Parathyroid adenoma (tissue), 2 donors: ENCODE data around the gene ATP5F1E.

Experiments used
- H2AFZ ChIP-seq: fragments of 300-600 bp; sonication (generic); one replicate; pipeline ENCODE4 v1.7.0; 2017; ENCODE audit warnings: antibody characterized with exemption, mild to moderate bottlenecking
- H3K27ac ChIP-seq: fragments of 300-600 bp; sonication (generic); one replicate; pipeline ENCODE4 v1.7.0; 2017
- H3K27me3 ChIP-seq: fragments of 300-600 bp; sonication (generic); one replicate; pipeline ENCODE4 v1.7.0; 2017; ENCODE audit warnings: low read length; ENCODE audit not compliant: control insufficient read depth, insufficient read depth
- H3K36me3 ChIP-seq: fragments of 300-600 bp; sonication (generic); one replicate; pipeline ENCODE4 v1.7.0; 2017; ENCODE audit warnings: low read length; ENCODE audit not compliant: control insufficient read depth, insufficient read depth
- H3K4me1 ChIP-seq: fragments of 300-600 bp; sonication (generic); one replicate; pipeline ENCODE4 v1.7.0; 2017; ENCODE audit warnings: control low read depth
- H3K4me2 ChIP-seq: fragments of 300-600 bp; sonication (generic); one replicate; pipeline ENCODE4 v1.7.0; 2017; ENCODE audit warnings: low read length
- H3K4me3 ChIP-seq: fragments of 300-600 bp; sonication (generic); one replicate; pipeline ENCODE4 v1.7.0; 2017; ENCODE audit warnings: low read depth, low read length
- H3K79me2 ChIP-seq: fragments of 300-600 bp; sonication (generic); one replicate; pipeline ENCODE4 v1.7.0; 2017; ENCODE audit warnings: control low read depth
- H3K9ac ChIP-seq: fragments of 300-600 bp; sonication (generic); one replicate; pipeline ENCODE4 v1.7.0; 2017; ENCODE audit warnings: mild to moderate bottlenecking
- H3K9me3 ChIP-seq: fragments of 300-600 bp; sonication (generic); one replicate; pipeline ENCODE4 v1.7.0; 2017; ENCODE audit warnings: low read length; ENCODE audit not compliant: control insufficient read depth
- TF ChIP-seq, protein P1 (sequence below): fragments of 300-600 bp; sonication (generic); IDR thresholded peaks from one replicate; pipeline ENCODE4 v1.7.0; 2017; ENCODE audit warnings: antibody characterized with exemption, mild to moderate bottlenecking
- donor health status: primary hyperparathyroidism.

The ATP5F1E gene

DNA sequence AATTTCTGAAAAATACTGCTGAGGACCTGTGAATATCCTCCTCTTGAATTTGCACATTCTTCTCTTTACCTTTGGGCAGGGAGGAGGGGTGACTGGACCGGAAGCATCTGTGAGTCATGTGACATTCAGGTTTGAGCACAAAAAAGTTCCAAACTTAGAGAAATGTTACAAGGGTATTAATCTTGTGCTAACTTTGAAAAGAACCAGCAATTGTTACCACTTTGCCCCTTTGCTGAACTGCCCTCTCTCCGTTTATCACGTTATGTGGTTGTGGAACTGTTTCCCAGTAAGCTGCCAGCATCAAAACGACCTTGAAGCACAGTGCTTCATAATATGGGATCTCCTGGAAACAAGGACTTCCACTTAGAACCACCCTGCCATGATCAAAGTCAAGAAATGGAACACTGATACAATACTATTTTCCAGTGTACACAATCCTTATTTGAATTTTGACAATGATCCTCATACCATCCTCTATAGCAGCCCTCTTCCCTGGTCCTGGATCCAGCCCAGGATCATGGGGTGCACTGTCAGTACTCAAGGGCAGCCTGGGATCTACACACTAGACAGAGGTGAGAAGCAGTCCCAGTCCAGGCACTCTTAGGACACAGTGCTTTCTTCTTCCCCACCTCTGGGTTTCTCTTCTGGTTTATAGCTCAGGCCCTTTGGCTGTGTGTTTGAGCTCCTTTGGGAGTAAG, 15.2 kb downstream of the ATP5F1E start:
- no peaks in the 10 kb centered on the region for H3K9me3 ChIP-seq
- peaks cover 6% of the 10 kb centered on the region for H3K79me2 ChIP-seq
- no peak overlapping the region for H3K4me2 ChIP-seq
- H3K36me3 ChIP-seq = no peaks in the 10 kb centered on the region
- H2AFZ ChIP-seq = no peak overlapping the region
- no peak overlapping the region for H3K9ac ChIP-seq
- H3K27me3 ChIP-seq = no peaks in the 10 kb centered on the region
- no peak overlapping the region for H3K4me3 ChIP-seq
- TF ChIP-seq, protein P1, sequence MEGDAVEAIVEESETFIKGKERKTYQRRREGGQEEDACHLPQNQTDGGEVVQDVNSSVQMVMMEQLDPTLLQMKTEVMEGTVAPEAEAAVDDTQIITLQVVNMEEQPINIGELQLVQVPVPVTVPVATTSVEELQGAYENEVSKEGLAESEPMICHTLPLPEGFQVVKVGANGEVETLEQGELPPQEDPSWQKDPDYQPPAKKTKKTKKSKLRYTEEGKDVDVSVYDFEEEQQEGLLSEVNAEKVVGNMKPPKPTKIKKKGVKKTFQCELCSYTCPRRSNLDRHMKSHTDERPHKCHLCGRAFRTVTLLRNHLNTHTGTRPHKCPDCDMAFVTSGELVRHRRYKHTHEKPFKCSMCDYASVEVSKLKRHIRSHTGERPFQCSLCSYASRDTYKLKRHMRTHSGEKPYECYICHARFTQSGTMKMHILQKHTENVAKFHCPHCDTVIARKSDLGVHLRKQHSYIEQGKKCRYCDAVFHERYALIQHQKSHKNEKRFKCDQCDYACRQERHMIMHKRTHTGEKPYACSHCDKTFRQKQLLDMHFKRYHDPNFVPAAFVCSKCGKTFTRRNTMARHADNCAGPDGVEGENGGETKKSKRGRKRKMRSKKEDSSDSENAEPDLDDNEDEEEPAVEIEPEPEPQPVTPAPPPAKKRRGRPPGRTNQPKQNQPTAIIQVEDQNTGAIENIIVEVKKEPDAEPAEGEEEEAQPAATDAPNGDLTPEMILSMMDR = no peak
- H3K4me1 ChIP-seq = peaks cover 6% of the 10 kb centered on the region
- H3K27ac ChIP-seq = no peak overlapping the region

DNA sequence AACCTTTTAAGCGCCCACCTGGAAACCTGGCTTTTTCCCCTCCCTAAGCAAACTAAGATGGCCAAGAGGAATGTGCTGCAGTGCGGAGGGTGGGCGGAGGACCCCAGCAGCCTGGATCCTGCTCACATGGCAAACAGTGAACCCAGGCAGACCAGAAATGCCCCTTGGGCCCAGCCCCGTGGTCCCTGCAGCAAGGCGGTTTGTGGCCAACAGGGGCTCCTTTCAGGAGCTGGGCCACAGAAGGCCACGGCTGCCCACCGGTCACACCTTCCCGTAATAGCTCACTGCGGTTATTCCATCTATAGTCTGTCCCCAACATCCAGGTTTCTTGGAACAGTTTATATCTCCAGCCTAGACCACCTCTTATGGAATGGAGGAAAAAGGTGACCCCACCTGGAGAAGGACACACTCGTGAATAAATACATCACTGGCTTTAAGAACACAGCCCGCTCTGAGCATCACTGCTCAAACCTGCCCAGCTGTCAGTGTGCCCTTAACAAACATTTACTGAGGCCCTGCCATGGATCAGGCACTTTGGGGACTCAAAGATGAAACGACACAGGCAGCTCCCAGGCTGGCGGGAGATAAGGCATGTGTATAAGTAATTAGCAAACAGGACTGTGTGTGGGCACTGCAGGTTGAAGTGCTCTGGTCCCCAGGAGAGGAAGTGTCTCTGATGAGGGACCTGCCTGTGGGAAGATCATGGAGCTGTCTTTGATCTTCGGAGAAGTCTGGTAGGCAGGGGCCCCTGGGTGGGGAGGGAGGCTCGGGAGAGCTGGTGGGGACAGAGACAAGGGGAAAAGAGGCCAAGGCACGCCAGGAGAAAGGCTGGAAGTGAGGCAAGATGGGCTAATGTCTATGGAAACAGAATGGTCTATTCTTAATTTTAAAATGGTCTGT, 16.1 kb downstream of the ATP5F1E start:
- Histone ChIP-seq H3K27me3 (no peaks in the 10 kb centered on the region), H3K4me2 (no peak overlapping the region), H3K79me2 (peaks cover 6% of the 10 kb centered on the region), H3K4me3 (no peak overlapping the region), H3K27ac (no peak overlapping the region), H3K4me1 (peaks cover 6% of the 10 kb centered on the region), H2AFZ (no peak overlapping the region), H3K9me3 (no peaks in the 10 kb centered on the region), H3K9ac (no peak overlapping the region), H3K36me3 (no peaks in the 10 kb centered on the region)
- TF ChIP-seq, protein P1 = no peak

DNA sequence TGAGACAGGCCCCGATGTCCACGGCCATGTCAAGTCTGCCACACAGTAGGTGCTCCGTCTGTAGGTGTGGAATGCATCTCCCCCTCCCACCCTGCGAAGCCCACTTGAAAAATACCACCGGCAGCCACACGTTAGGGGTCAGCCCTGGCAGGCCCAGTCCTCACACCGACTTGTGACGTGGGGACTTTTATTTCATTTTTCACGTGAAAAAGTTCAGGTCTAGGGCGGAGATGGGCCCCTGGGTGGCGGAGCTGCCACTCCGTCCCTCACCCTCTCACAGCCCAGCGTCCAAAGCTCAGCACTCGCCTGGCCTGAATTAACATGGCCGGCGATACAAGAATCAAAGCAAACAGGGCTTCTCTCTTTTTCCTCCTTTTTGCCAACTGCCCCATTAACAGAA, 16.7 kb downstream of the ATP5F1E start:
- Histone ChIP-seq H3K27ac (no peak overlapping the region), H3K36me3 (no peaks in the 10 kb centered on the region), H2AFZ (no peak overlapping the region)

DNA sequence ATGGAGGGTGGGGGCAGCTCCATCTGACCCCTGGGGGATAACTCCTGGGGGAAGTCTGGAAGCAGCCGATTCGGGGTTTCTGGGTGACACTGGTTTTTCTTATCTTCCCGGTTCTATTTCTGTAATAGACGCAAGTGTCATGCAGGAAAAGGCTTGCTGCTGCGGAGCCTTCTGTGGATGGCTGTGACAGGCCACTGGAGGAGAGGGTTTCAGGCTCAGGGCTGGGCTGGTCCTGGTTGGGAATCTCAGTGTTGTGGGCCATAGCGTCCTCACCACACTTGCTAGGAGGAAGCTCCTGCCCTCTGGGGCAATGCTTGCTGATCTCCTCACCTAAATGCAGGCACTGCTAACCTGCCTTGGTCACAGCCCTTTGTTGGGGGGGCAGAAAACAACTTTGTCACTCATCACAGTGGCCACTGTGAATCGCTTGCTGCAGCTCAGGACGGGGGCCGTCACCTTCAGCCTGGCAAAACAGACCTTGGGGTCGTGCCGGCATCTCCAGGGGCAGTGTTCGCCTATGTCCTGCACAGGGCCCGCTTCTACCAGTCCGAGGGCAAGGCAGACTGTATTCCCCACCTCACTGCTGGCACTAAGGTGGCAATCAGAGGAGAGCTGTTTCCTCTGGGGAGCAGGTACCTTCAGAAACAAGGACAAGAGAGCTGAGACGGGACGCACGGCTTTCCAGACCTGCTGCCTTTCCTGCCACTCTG, 17.3 kb downstream of the ATP5F1E start:
- Histone ChIP-seq H3K4me3 (no peak overlapping the region), H3K79me2 (peaks cover 6% of the 10 kb centered on the region), H2AFZ (no peak overlapping the region), H3K36me3 (no peaks in the 10 kb centered on the region), H3K4me2 (no peak overlapping the region), H3K27ac (no peak overlapping the region), H3K9me3 (no peaks in the 10 kb centered on the region), H3K4me1 (peaks cover 6% of the 10 kb centered on the region), H3K27me3 (no peaks in the 10 kb centered on the region), H3K9ac (no peak overlapping the region)
- TF ChIP-seq, protein P1 = no peak

More for the DNA sequence above, 16.7 kb downstream of the ATP5F1E start:
- Histone ChIP-seq H3K4me3 (no peak overlapping the region), H3K9ac (no peak overlapping the region), H3K9me3 (no peaks in the 10 kb centered on the region), H3K4me1 (peaks cover 6% of the 10 kb centered on the region), H3K27me3 (no peaks in the 10 kb centered on the region), H3K79me2 (peaks cover 6% of the 10 kb centered on the region), H3K4me2 (no peak overlapping the region)
- TF ChIP-seq, protein P1 = no peak
